ENCODE results near the gene LRRC8D. TPM values are rescaled to one million over a fixed set of nuclear protein-coding genes. Genes with fewer than 3 reads are reported as not detected.
A peak's percentile ranks its signal among the peaks of the same experiment; 100 is the strongest.
"Not testable (repeated sequence)": the region's sequence is repeated elsewhere in the genome, so short reads cannot be mapped to it uniquely, and the experiment has no call there.

The LRRC8D gene
- total RNA-seq, 1 donor from 2014 or later: 30.6 TPM

DNA sequence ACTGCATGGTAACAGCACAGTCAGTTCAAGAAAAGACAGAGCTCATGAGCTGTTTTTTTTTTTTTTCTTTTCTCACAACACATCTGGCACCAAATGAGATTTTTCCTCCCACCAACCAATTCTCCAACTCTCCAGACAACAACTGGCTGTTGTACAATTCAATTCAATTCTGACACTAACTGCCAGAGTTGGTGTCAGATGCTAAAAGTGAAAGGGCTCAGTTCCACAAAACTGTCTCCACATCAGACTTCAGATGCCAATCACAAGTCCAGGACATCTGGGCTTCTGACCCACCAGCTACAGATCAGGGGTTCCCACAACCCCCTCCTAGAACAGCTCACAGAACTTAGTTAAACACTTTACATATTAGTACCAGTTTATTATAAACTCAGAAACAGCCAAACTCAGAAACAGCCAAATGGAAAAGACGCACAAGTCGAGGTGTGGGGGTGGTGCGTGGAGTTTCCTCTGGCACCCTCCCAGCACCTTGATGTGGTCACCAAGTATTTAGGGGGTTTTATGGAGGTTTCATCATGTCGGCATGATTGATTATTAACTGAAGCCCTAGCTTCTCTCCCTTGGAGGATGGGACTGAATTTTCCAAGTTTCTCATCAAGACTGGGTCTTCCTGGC lies 39.2 kb upstream of the LRRC8D start:
- TF ChIP-seq, protein P1, sequence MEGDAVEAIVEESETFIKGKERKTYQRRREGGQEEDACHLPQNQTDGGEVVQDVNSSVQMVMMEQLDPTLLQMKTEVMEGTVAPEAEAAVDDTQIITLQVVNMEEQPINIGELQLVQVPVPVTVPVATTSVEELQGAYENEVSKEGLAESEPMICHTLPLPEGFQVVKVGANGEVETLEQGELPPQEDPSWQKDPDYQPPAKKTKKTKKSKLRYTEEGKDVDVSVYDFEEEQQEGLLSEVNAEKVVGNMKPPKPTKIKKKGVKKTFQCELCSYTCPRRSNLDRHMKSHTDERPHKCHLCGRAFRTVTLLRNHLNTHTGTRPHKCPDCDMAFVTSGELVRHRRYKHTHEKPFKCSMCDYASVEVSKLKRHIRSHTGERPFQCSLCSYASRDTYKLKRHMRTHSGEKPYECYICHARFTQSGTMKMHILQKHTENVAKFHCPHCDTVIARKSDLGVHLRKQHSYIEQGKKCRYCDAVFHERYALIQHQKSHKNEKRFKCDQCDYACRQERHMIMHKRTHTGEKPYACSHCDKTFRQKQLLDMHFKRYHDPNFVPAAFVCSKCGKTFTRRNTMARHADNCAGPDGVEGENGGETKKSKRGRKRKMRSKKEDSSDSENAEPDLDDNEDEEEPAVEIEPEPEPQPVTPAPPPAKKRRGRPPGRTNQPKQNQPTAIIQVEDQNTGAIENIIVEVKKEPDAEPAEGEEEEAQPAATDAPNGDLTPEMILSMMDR (IDR thresholded peaks at IDR 0.05; ENCODE audit: insufficient read depth, low read length, poor library complexity, severe bottlenecking): no peak
- peak; percentile 34 for DNase-seq (ENCODE audit: low read depth)
- H3K27me3 ChIP-seq (ENCODE audit: control insufficient read depth, insufficient read depth, low read length): no peaks in the 10 kb centered on the region
- no peaks in the 10 kb centered on the region for H3K36me3 ChIP-seq (ENCODE audit: control insufficient read depth, insufficient read depth, low read length)
- H3K4me3 ChIP-seq (ENCODE audit: low read depth, low read length): no peak overlapping the region

- Histone ChIP-seq H3K4me3 (ENCODE audit: low read depth, low read length) (no peak overlapping the region), H3K27me3 (ENCODE audit: control insufficient read depth, insufficient read depth, low read length) (no peaks in the 10 kb centered on the region), H3K36me3 (ENCODE audit: control insufficient read depth, insufficient read depth, low read length) (no peaks in the 10 kb centered on the region)
- no peak for DNase-seq (ENCODE audit: low read depth)
- TF ChIP-seq, protein P1 (IDR thresholded peaks at IDR 0.05; ENCODE audit: insufficient read depth, low read length, poor library complexity, severe bottlenecking): no peak
These were observed 34.1 kb upstream of the LRRC8D start for GRCh38 chr1:89786628-89787214.

GRCh38 chr1:89790592-89790991 lies 30.2 kb upstream of the LRRC8D start:
- Histone ChIP-seq H3K36me3 (ENCODE audit: control insufficient read depth, insufficient read depth, low read length) (no peaks in the 10 kb centered on the region), H3K4me3 (ENCODE audit: low read depth, low read length) (no peak overlapping the region), H3K27me3 (ENCODE audit: control insufficient read depth, insufficient read depth, low read length) (no peaks in the 10 kb centered on the region)
- TF ChIP-seq, protein P1 (IDR thresholded peaks at IDR 0.05; ENCODE audit: insufficient read depth, low read length, poor library complexity, severe bottlenecking): no peak
- no peak for DNase-seq (ENCODE audit: low read depth)

DNA sequence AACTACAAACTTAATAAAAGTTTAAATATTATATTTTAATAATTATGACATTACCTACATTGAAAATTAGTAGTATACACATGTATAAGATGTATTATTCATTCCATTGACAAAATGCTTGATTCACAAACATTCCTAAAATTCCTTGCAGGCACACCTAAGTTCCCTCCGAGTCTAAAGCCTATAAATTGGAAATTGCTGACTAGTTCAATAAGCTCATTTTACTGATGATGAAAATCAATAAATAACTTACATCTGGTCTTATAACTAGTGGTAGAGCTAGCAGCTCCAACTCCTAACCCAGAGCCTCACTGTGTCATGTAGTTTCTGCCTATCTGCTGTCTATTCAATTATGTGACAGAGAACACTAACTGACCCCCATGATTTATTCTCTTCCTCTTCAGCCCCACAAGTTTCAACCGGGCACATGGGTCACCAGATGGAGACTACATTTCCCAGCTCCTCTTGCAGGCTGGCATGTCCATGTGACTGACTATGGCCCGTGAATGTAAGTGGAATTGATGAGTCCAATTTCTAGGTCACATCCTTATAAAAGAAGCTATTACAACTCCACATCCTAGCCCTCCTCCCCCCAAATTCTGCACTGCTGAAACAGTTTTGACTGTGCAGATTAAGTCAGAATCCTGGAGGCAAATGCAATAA lies 29.6 kb upstream of the LRRC8D start:
- no peak for DNase-seq (ENCODE audit: low read depth)
- H3K4me3 ChIP-seq (ENCODE audit: low read depth, low read length): no peak overlapping the region
- TF ChIP-seq, protein P1 (IDR thresholded peaks at IDR 0.05; ENCODE audit: insufficient read depth, low read length, poor library complexity, severe bottlenecking): no peak
- H3K36me3 ChIP-seq (ENCODE audit: control insufficient read depth, insufficient read depth, low read length): no peaks in the 10 kb centered on the region
- H3K27me3 ChIP-seq (ENCODE audit: control insufficient read depth, insufficient read depth, low read length): no peaks in the 10 kb centered on the region

DNA sequence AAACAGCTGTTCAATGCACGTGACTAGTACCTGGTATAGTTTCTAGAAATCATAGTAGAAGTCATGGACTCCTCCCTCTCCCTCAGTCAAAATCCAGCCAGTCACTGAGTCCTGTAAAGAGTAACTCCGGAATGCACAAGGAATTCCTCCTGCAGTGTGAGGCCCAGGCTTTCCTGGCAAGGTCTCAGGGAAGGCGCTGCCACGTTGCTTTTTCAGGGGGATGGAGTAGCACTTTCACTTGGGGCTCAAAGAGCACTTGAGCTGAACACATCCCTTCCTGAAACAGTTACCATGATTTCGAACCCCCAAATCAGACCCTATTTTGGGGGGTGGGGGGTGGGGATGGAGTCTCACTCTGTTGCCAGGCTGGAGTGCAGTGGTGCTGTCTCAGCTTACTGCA lies 26.4 kb upstream of the LRRC8D start:
- no peak for DNase-seq (ENCODE audit: low read depth)
- Histone ChIP-seq H3K27me3 (ENCODE audit: control insufficient read depth, insufficient read depth, low read length) (no peaks in the 10 kb centered on the region), H3K4me3 (ENCODE audit: low read depth, low read length) (no peak overlapping the region), H3K36me3 (ENCODE audit: control insufficient read depth, insufficient read depth, low read length) (no peaks in the 10 kb centered on the region)
- TF ChIP-seq, protein P1 (IDR thresholded peaks at IDR 0.05; ENCODE audit: insufficient read depth, low read length, poor library complexity, severe bottlenecking): no peak

DNA sequence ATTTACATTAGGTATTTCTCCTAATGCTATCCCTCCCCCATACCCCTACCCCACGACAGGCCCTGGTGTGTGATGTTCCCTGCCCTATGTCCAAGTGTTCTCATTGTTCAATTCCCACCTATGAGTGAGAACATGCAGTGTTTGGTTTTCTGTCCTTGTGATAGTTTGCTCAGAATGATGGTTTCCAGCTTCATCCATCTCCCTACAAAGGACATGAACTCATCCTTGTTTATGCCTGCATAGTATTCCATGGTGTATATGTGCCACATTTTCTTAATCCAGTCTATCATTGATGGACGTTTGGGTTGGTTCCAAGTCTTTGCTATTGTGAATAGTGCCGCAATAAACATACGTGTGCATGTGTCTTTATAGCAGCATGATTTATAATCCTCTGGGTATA lies 25.3 kb upstream of the LRRC8D start:
- H3K4me3 ChIP-seq (ENCODE audit: low read depth, low read length): not testable (repeated sequence)

GRCh38 chr1:89797876-89798275 lies 23.0 kb upstream of the LRRC8D start:
- DNase-seq (ENCODE audit: low read depth); H3K36me3 ChIP-seq (ENCODE audit: control insufficient read depth, insufficient read depth, low read length); H3K27me3 ChIP-seq (ENCODE audit: control insufficient read depth, insufficient read depth, low read length); H3K4me3 ChIP-seq (ENCODE audit: low read depth, low read length): not testable (repeated sequence)

More for the DNA sequence above, 25.3 kb upstream of the LRRC8D start:
- not testable (repeated sequence) for DNase-seq (ENCODE audit: low read depth); H3K27me3 ChIP-seq (ENCODE audit: control insufficient read depth, insufficient read depth, low read length); H3K36me3 ChIP-seq (ENCODE audit: control insufficient read depth, insufficient read depth, low read length)
